ENCODE data around the gene DAZAP2. TPM values are rescaled to one million over a fixed set of nuclear protein-coding genes. Genes with fewer than 3 reads are reported as not detected.
"Not testable (repeated sequence)": the region's sequence is repeated elsewhere in the genome, so short reads cannot be mapped to it uniquely, and the experiment has no call there.

DAZAP2 gene
- total RNA-seq, 4 donors from 2014 or later, result 232 to 396 (median 260) TPM

- no peaks in the 10 kb centered on the region for H3K4me1 ChIP-seq
- no peaks in the 10 kb centered on the region for H3K9me3 ChIP-seq
- H3K27me3 ChIP-seq, result no peaks in the 10 kb centered on the region
- DNase-seq (ENCODE audit: low spot score in 2 of 2), result no peak
- 93% methylated on average over 4 of the region's 4 CpGs for WGBS
- no peak overlapping the region for H3K4me3 ChIP-seq
- no peak for TF ChIP-seq CTCF (IDR thresholded peaks at IDR 0.05)
- TF ChIP-seq POLR2A (IDR thresholded peaks at IDR 0.05), result no peak
- no peak for TF ChIP-seq POLR2AphosphoS5 (IDR thresholded peaks at IDR 0.05)
- TF ChIP-seq EP300 (IDR thresholded peaks at IDR 0.05), result no peak
- H3K27ac ChIP-seq, result no peak overlapping the region
- no peaks in the 10 kb centered on the region for H3K36me3 ChIP-seq
Measured at GRCh38 chr12:51281202-51281924, 42.7 kb downstream of the DAZAP2 start.

- H3K27me3 ChIP-seq, result no peaks in the 10 kb centered on the region
- TF ChIP-seq POLR2A (IDR thresholded peaks at IDR 0.05) (no peak), EP300 (IDR thresholded peaks at IDR 0.05) (no peak), POLR2AphosphoS5 (IDR thresholded peaks at IDR 0.05) (no peak), CTCF (IDR thresholded peaks at IDR 0.05) (no peak)
- WGBS, result 84% methylated on average over 1 of the region's 1 CpG
- H3K4me1 ChIP-seq, result no peaks in the 10 kb centered on the region
- DNase-seq (ENCODE audit: low spot score in 2 of 2), result no peak
- H3K9me3 ChIP-seq, result no peaks in the 10 kb centered on the region
- no peak overlapping the region for H3K27ac ChIP-seq
- no peaks in the 10 kb centered on the region for H3K36me3 ChIP-seq
- no peak overlapping the region for H3K4me3 ChIP-seq
Measured at GRCh38 chr12:51285843-51286242, 47.2 kb downstream of the DAZAP2 start.

GRCh38 chr12:51291603-51292513 lies 53.2 kb downstream of the DAZAP2 start:
- H3K4me1 ChIP-seq, H3K36me3 ChIP-seq, H3K27me3 ChIP-seq, H3K27ac ChIP-seq, H3K9me3 ChIP-seq, H3K4me3 ChIP-seq: not testable (repeated sequence)
- 78% methylated on average over 9 of the region's 9 CpGs for WGBS
- DNase-seq (ENCODE audit: low spot score in 2 of 2), result peak in 1 of 2 donors; percentile 62

Other genes starting within 250 kb of the DAZAP2 start
- 100 to 1,000 TPM in 1 of 4 donors, 10 to 100 TPM in 3; 39.0 to 108 (median 60.2) TPM for gene SLC11A2, start 212.4 kb upstream of the DAZAP2 start, total RNA-seq
- gene LETMD1, start 190.5 kb upstream of the DAZAP2 start, total RNA-seq, result 10 to 100 TPM; 38.5 to 93.2 (median 72.3) TPM
- gene CSRNP2, start 155.2 kb upstream of the DAZAP2 start, total RNA-seq, result 10 to 100 TPM; 16.5 to 23.3 (median 20.3) TPM
- gene TFCP2, start 65.7 kb upstream of the DAZAP2 start, total RNA-seq, result 10 to 100 TPM; 15.0 to 24.2 (median 18.8) TPM
- gene POU6F1, start 20.8 kb upstream of the DAZAP2 start, total RNA-seq, result 10 to 100 TPM in 2 of 4 donors, 1 to 10 TPM in 2; 9.4 to 36.5 (median 13.6) TPM
- 10 to 100 TPM; 31.6 to 68.7 (median 46.8) TPM for gene SMAGP, start 31.6 kb downstream of the DAZAP2 start, total RNA-seq
- gene BIN2, start 85.3 kb downstream of the DAZAP2 start, total RNA-seq, result 1 to 10 TPM in 2 of 4 donors, under 1 TPM in 2; 0.68 to 1.9 (median 1.3) TPM
- gene CELA1, start 107.9 kb downstream of the DAZAP2 start, total RNA-seq, result not detected
- gene GALNT6, start 152.6 kb downstream of the DAZAP2 start, total RNA-seq, result 10 to 100 TPM in 1 of 4 donors, 1 to 10 TPM in 3; 2.0 to 33.8 (median 8.8) TPM
- gene SLC4A8, start 186.0 kb downstream of the DAZAP2 start, total RNA-seq, result 1 to 10 TPM in 2 of 4 donors, not detected in 2; 1.1 to 2.2 TPM

Data from suprapubic skin (tissue), 4 donors.